ENCODE measurements around the gene PIAS4.
"Not testable (repeated sequence)": the region's sequence is repeated elsewhere in the genome, so short reads cannot be mapped to it uniquely, and the experiment has no call there.

The PIAS4 gene

DNA sequence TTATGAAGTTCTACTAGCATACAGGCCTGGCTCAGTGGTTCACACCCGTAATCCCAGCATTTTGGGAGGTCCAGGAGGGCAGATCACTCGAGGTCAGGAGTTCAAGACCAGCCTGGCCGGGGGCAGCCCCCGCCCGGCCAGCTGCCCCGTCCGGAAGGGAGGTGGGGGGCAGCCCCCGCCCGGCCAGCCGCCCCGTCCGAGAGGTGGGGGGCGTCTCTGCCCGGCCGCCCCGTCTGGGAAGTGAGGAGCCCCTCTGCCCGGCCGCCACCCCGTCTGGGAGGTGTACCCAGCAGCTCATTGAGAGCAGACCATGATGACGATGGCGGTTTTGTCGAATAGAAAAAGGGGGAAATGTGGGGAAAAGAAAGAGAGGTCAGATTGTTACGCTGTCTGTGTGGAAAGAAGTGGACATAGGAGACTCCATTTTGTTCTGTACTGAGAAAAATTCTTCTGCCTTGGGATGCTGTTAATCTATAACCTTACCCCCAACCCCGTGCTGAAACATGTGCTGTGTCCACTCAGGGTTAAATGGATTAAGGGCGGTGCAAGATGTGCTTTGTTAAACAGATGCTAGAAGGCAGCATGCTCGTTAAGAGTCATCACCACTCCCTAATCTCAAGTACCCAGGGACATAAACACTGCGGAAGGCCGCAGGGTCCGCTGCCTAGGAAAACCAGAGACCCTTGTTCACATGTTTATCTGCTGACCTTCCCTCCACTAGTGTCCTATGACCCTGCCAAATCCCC is 8.7 kb upstream of the PIAS4 start:
- not testable (repeated sequence) for DNase-seq (ENCODE audit: low read depth)

DNA sequence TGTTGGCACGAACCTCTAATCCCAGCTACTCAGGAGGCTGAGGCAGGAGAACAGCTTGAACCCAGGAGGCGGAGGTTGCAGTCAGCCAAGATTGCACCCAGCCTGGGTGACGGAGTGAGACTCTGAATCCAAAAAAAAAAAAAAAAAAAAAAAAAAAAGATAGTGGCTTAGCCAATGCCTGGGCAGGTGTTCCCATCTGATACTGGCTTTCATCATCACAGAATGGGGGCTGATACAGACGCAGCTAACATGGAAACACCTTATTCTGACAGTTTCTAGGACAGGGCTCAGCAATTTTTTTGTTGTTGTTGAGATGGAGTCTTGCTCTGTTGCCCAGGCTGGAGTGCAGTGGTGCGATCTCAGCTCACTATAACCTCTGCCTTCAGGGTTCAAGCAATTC is 6.7 kb upstream of the PIAS4 start:
- DNase-seq (ENCODE audit: low read depth), result not testable (repeated sequence)

DNA sequence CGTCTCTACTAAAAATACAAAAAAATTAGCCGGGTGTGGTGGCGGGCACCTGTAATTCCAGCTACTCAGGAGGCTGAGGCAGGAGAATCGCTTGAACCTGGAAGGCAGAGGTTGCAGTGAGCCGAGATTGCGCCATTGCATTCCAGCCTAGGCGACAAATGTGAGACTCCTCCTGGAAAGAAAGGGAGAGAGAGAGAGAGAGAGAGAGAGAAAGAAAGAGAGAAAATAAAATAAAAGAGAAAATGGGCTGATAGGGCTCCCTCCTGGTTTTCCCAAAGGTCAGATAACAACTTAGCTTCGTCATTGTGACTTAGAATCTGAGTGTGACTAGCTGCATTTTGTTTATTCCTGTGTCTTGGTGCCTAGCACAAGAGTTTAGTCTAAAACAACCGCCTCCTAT is 2.1 kb upstream of the PIAS4 start:
- not testable (repeated sequence) for DNase-seq (ENCODE audit: low read depth)

DNA sequence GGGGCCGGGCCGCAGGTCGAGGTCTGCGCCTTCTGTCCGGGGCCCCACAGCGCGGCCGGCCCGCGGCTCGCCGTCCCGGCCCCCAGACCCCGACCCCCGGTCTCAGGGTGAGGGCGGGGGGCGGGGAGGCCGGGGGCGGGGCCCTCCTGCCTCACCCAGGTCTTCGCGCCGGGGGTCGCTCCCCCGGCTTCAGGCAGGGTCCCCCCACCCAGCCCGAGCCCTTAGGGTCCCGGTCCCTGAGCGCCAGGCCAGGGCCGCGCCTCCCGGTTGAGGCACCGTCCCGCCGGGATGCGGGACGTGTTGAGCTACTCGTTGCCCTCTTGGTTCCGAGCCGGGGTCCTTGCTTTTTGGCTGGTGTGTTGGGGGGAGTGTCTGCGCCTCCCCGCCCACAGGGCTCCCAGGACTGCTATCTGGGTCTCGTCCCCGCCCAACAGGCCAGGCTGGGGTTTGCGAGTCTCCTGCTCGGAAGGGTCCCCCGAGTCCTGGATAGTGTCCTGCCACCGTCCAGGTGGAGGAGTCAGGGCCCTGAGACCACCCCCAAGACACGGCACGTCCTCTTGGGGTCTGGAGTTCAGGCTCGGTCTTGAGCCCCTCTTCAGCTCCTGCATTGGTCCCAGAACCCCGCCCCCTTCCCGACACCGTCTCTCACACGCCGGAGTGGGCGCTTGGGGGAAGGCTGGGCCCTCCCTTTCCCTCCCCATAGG is 452 bp downstream of the PIAS4 start:
- DNase-seq (ENCODE audit: low read depth), result no peak

DNA sequence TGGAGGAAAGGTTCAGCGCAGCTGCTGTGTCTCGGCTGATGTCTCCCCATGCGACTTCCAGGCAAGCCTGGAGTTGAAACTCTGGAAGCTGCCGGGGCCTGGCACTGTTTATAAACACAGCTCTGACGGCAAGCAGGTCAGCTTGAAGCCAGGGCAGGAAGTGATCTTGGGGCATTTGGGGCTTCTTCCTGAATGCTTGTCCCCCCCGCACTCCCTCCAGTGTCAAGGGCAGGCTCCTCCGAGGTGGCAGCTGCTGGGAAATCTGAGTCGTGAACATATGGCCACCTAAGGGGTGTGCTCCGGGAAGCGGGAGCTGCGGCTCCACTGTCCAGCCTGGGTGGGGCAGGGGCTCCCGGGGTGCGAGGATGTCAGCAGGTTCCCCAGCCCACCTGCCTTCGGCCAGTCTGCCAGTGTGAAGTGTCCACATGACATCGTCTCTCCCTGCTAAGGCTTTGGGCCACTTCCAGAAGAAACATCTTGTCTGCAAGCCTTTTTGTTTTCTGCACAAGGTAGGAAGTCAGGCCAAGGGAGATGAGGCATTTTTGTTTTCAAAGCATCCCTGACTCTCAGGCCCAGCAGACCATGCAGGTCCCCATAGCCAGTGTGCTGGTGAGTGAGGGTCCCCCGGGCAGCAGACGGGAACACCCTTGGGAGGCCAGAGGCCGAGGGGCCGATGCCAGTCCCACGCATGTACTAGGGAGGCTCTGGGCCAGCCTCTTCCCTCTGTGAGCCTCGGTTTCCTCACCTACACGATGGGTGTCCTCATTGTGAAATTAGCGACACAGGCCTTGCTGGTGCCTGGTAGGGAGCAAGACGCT is 2.7 kb downstream of the PIAS4 start:
- no peak for DNase-seq (ENCODE audit: low read depth)

DNA sequence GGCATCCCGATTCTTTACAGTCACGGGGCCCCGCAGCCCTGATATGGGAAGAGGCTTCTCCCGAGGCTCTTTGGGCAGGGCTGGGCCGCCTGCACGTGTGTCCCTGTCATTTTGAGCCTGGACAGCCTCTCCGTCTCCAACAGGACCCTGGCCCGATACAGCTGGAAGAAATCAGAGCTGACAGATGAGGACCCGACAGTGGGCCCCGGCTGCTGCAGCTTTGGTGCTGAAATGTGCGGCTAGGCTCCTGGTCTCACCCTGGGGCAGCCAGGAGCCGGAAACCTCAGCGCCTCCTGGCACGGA is 3.2 kb downstream of the PIAS4 start:
- DNase-seq (ENCODE audit: low read depth), result no peak

DNA sequence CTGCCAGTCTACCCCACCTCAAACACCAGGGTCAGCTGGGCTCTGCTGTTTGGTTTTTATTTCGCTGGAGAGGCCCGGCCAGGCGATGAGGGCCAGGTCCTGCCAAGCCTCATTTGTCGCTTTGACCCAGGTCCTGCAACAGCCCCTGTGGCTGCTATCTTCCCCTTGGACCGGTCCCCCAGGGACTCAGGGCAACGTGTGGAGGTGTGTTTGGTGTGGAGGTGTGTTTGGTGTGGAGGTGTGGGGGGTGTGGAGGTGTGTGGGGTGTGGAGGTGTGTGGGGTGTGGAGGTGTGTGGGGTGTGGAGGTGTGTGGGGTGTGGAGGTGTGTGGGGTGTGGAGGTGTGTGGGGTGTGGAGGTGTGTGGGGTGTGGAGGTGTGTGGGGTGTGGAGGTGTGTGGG is 3.9 kb downstream of the PIAS4 start:
- DNase-seq (ENCODE audit: low read depth), result not testable (repeated sequence)

DNA sequence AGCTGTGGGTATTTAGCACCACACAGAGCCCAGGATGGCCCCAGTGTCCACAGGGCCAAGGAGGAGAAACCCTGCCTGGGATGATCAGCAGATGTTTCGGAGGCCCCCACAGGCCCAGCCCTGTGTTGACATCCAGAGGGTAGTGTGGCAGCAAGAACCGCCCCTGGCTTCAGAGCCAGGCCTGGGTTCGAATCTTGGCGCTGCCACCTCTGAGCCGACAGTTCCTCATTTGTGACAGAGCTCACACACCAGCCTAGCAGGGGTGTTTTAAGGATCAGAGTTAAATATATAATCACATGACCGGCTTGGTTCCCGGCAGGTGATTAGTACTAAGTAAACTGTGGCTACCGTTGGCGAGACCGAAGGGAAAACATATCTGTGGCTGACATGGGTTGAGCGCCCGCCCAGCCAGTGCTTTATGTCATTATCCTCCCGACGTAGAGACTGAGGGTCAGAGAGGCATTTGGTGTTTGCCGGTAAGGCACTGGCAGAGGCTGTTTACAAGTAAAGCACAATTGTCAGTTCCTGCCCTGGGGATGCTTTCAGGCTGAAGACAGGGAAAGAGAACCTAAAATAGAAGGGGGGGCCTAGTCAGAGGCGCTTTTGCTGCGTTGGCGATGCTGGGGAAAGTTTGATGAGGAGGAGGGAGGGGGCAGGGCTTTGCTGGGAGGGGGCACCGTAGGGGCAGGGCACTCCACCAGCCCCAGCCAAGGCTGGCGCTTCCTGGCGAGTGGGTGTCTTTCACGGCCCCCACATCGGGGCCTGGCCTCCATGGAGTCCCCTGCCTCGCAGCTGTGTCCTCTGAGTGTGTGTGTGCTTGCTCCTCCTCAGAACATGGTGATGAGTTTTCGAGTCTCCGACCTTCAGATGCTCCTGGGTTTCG is 4.8 kb downstream of the PIAS4 start:
- DNase-seq (ENCODE audit: low read depth), result no peak

DNA sequence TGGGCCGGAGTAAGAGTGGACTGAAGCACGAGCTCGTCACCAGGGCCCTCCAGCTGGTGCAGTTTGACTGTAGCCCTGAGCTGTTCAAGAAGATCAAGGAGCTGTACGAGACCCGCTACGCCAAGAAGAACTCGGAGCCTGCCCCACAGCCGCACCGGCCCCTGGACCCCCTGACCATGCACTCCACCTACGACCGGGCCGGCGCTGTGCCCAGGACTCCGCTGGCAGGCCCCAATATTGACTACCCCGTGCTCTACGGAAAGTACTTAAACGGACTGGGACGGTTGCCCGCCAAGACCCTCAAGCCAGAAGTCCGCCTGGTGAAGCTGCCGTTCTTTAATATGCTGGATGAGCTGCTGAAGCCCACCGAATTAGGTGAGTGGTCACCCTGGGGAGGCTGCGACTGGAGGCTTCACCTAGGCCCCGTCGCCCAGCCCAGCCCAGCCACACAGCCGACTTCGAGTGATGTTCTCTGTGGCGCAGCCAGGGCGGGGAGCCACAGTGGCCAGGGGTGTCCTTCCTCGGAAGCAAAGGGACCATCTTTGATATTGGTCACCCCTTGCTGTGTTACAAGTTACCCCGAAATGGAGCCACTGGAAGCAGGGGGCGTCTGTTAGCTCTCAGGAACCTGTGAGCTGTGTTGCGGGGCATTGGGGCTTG is 5.6 kb downstream of the PIAS4 start:
- no peak for DNase-seq (ENCODE audit: low read depth)

DNA sequence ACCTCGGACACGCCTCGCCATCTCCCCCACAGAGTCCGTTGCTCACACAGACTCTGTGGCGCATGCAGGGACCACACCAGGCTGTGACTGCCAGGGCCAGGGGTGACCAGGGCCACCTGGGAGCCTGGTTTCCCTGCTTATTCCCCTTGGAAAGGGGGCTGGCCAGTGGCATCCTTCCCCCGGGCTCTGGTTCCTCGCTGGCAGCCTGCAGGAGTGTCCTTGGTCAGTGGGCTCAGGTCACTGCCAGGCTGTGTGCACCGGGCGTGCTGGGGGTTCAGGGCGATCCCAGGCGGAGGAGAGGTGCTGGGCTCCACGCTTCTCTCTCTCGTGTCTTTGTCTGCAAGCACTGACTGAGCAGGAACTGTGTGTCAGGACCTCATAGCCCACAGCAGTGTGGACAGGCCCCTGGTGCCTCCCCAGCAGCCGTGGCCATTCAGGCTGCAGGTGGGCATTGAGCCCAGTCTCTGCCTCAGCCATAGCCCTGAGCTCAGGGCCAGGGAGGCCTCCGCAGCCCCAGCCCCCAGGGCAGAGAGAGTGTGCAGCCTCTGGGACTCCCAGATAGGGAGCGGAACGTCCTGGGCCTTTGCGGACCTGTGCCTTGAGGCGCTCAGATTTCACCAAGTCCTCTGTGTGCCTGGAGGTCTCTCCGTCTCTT is 6.5 kb downstream of the PIAS4 start:
- DNase-seq (ENCODE audit: low read depth), result no peak

DNA sequence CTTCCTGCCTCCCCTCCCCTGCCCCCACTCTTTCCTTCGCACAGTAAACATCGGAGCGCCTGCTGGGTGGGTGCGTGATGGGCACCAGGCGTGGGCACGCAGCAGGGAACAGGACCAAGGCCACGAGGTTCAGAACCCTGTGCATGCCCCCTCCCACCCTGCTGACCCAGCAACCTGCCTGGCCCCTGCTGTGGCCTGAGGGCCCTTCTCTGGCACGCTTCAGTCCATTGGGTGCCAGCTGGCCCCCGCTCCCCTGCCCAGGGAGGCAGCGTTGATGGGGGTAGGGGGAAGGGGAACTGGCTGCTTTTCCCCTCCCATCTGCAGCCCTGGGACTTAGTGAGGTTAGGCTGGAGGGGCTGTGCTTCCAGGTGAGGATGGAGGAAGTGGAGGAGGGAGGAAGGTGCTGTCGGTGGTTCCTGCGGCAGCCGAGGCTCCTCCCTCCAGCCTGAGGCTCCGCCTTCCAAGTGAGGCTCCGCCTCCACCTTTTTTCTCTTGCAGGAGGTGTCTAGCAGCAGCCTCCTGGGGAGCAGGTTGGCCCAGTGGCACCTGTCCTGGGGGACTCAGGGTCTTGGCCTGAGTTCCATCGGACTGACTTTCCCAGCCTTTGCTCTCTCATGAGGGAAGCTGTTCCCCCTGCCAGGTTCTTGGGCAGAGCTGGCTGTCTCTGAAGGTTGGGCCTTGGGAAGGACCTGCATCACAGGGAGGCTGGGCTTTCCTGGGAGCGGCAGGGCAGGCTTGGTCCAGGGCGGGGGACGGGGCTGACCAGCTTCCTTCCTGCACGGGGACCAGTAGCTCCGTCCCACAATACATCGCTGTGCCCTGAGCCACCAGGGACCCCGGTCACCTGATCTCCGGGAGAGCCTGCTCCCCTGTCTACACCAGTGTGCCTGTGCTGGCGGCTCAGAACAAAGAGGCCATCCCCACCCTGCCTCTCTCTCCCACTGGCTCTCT is 7.3 kb downstream of the PIAS4 start:
- DNase-seq (ENCODE audit: low read depth), result no peak

DNA sequence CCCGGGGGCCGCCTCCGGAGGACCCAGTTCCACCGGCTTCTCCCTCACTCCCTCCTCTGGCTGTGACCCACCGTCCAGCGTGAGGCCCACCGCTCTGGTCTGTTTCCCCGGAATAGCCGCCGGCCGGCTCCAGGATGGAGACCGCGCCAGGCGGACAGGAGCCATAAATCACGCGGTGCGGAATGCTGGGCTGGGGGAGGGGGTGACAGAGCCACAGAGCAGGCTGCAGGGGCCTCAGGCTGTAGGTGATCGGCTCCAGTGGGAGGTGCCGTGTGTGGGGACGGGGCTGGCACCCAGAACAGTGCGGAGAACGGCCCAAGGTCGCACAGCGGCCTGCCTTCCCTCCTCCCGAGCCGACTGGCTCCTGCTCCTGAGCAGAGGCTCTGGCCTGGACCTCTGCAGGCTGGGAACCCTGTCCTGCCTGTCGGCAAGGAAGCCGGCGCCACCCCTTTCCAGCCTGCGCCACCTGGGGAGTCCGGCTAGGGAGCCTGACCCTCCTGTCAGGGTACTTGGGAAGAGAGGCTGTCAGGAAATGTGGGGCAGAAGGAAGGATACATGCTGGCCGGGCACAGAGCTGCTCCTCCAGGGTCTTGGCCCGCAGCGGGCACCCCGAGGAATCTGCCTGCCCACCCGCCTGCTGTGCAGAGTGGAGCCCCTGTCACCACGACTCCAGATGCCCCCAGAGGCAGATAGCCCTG is 8.3 kb downstream of the PIAS4 start:
- no peak for DNase-seq (ENCODE audit: low read depth)

DNA sequence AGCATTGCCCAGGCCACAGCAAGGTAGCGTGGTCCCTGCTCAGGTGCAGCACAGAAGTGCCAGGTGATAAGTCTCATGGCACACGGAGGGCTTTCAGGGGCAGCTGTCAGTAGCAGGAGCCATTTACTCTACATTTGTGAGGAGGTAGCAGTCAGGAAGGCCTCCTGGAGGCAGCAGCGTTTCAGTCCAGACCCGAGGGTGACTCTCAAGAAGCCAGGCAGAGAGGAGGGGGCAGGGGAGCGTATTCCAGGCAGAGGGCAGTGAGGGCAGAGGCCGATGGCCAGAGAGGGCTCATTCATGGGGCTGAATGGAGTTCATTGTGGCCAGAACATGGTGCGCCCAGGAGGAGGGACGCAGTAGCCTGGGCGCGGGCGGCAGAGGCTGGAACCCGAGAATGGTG is 8.9 kb downstream of the PIAS4 start:
- DNase-seq (ENCODE audit: low read depth), result no peak

DNA sequence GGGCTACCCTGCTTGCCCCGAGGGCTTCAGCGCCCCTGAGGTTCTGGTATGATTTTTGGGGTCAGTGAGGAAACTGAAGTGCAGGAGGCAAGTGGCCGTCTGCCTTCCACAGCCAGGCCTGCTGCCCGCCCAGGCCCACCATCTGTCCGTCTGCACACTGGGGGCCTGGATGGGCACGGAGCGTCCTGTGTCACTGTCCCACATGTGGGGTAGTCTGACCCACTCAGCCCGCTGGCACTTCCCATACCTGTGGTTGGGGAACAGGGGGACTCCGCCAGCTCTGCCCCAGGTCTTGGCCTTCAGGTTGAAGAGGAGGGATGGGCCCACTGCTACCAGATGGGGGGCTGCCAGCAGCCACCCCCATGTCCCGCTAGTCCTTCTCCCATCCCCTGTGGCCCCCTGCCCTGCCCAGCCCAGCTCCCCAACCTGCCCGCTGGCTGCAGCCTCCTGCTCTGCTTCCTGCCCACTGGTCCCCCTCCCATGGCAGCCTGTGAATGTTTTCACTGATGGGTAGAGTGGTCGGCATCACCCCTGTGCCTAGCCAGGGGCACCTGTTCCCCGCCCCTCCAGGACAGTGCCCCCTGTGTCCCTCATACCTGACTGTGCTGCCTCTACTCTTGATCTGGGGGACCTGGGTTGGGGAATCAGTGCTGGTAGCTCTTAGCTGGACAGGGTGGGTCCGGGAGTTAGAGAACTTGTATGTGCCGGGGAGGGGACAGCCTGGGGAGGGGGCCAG is 9.5 kb downstream of the PIAS4 start:
- DNase-seq (ENCODE audit: low read depth), result no peak

DNA sequence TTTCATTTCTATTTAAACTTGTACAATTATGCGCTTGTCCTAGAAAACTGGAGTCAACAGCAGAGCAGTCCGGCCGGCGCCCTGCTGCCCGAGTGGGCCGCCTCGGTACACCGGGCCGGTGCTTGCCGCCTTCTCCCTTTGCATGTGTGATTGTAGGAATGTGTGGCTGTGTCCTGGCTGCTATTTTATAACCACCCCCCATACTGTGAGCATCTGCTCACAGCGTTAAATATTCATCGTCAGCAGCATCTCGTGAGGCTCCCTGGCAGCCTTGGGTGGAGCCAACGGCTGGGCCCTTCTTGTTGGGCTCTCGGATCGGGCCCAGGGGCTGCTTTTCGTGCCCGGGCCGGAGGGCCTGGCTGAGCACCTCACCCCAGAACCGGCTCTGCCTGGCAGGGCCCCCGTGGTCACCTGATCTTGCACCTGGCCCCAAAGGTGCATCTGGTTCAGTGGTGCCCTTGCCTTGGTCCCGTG is 10.6 kb downstream of the PIAS4 start:
- no peak for DNase-seq (ENCODE audit: low read depth)

DNA sequence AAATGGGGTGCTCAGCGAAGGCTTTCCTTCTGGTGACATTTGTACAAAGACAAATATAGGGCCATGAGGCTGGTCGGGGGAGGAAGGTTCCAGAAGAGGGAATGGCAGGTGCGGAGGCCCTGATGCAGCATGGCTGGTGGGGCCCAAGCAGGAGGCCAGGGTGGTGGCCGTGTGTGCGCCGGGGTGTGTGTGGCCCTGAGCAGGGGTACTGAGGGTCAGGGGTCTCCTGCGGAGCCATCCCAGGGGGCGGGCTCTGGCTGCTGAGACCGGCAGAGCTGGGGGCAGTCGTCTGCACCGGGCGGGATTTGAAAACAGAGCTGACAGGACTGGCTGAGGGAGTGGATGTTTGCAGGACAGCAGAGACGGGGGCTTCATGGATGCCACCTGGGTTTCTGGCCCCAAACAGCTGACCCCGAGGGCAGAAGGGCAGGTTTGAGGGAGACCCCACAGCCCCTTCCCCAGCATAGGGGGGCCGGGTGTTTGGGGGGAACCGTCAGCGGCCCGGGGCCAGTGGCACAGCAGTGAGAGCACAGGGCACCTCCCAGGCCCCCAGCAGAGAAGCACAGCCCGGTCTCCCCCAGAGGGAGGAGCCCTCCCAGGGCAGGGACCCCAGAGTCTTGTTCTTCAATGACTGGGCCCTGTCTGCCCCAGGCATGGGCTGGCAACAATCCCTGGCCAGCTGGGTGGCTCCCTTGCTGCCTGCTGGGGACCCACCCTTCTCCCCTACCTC is 11.4 kb downstream of the PIAS4 start:
- DNase-seq (ENCODE audit: low read depth), result no peak

DNA sequence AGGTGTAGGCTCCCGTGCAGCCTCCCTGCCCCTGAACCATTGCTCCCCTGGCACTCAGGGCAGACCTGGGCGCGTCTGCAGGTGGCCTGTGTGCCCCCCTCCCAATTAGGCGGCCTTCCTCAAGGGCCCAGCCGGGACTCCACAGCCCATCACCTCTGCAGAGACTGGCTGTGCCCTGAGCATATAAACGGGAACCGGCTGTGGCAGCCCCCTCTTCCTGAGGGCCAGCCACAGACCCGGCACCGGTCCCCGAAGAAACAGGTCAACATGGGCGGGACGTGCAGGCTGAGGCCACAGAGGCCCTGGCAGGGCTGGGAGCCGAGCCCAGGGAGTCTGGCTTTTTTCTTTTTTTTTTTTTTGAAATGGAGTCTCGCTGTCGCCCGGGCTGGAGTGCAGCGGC is 12.0 kb downstream of the PIAS4 start:
- DNase-seq (ENCODE audit: low read depth), result no peak
